SK-N-SH (cell line): Measurements from ENCODE around the gene PLAC8. TPM values are rescaled to one million over a fixed set of nuclear protein-coding genes. Genes with fewer than 3 reads are reported as not detected.

Experiments used
- CTCF ChIA-PET: fragments of 300-600, 350-600 bp; formaldehyde crosslinking; extraction: SDS; loops from one replicate; lab custom pipeline; 2021; lab: Yijun Ruan, JAX
- POLR2A ChIA-PET: fragments of 350-600 bp; sonication (Branson Sonifier 250); formaldehyde crosslinking; extraction: SDS; loops from one replicate; lab custom pipeline; 2020; ENCODE audit warnings: antibody characterized with exemption, inconsistent platforms; lab: Yijun Ruan, JAX
- DNase-seq: peaks from one replicate; pipeline ENCODE4 v3.0.0; 2012
- H2AFZ ChIP-seq: fragments of 200-600 bp; sonication (generic); 2 replicates; pipeline ENCODE4 v1.8.1; 2016; ENCODE audit warnings: antibody characterized with exemption, mild to moderate bottlenecking, low read depth
- H3F3A ChIP-seq: fragments of 200-600 bp; sonication (generic); replicated peaks from 2 replicates; pipeline ENCODE3; 2016; ENCODE audit warnings: antibody characterized with exemption, mild to moderate bottlenecking; ENCODE audit not compliant: insufficient read depth
- H3K27ac ChIP-seq, 2 experiments: fragments of 200-500 bp in 1 of 2; fragments of 200-600 bp in 1 of 2; sonication (Bioruptor generic) in 1 of 2; sonication (generic), shearing (Covaris generic) in 1 of 2; 2 replicates each; pipeline versions ENCODE4 v1.5.1 to v1.6.1; 2014 to 2016; ENCODE audit warnings: low read depth in 2 of 2, inconsistent platforms in 1 of 2, low read length in 1 of 2, mild to moderate bottlenecking in 1 of 2, mixed read lengths in 1 of 2
- H3K27me3 ChIP-seq: fragments of 200-600 bp; sonication (generic), shearing (Covaris generic); 2 replicates; pipeline ENCODE4 v1.6.1; 2016; ENCODE audit warnings: mixed run types; ENCODE audit not compliant: insufficient read depth
- H3K36me3 ChIP-seq, 2 experiments: fragments of 200-500 bp in 1 of 2; fragments of 200-600 bp in 1 of 2; sonication (Bioruptor generic) in 1 of 2; sonication (generic) in 1 of 2; replicated peaks in 1 of 2; 2 replicates each; pipeline versions ENCODE3 to v1.5.1; 2014 to 2016; ENCODE audit warnings: low read length in 1 of 2, mild to moderate bottlenecking in 1 of 2; ENCODE audit not compliant: insufficient read depth in 2 of 2, control insufficient read depth in 1 of 2
- H3K4me1 ChIP-seq, 2 experiments: fragments of 200-500 bp in 1 of 2; fragments of 200-600 bp in 1 of 2; sonication (Bioruptor generic) in 1 of 2; sonication (generic), shearing (Covaris generic) in 1 of 2; 2 replicates each; pipeline versions ENCODE4 v1.5.1 to v1.6.1; 2014 to 2016; ENCODE audit warnings: low read depth in 1 of 2, low read length in 1 of 2, mixed run types in 1 of 2; ENCODE audit not compliant: insufficient read depth in 2 of 2, control insufficient read depth in 1 of 2
- H3K4me2 ChIP-seq: fragments of 200-600 bp; sonication (generic), shearing (Covaris generic); 2 replicates; pipeline ENCODE4 v1.6.1; 2017; ENCODE audit warnings: mixed run types
- H3K4me3 ChIP-seq, 2 experiments: fragments of 200-500 bp in 1 of 2; fragments of 200-600 bp in 1 of 2; sonication (Bioruptor generic) in 1 of 2; sonication (generic), shearing (Covaris generic) in 1 of 2; 2 replicates each; pipeline versions ENCODE4 v1.5.1 to v1.8.1; 2014 to 2016; ENCODE audit warnings: low read depth in 2 of 2, inconsistent platforms in 1 of 2, low read length in 1 of 2, mild to moderate bottlenecking in 1 of 2, mixed read lengths in 1 of 2, moderate library complexity in 1 of 2
- H3K79me2 ChIP-seq: fragments of 200-600 bp; sonication (generic); 2 replicates; pipeline ENCODE4 v1.8.1; 2017; ENCODE audit warnings: mild to moderate bottlenecking; ENCODE audit not compliant: insufficient read depth
- H3K9ac ChIP-seq: fragments of 200-600 bp; sonication (generic); 2 replicates; pipeline ENCODE4 v1.6.1; 2017; ENCODE audit warnings: mixed run types
- H3K9me2 ChIP-seq: fragments of 200-600 bp; sonication (generic); 2 replicates; pipeline ENCODE4 v1.6.1; 2017; ENCODE audit warnings: mixed run types
- H3K9me3 ChIP-seq: fragments of 200-600 bp; sonication (generic); 2 replicates; pipeline ENCODE4 v1.6.1; 2017; ENCODE audit warnings: mixed run types, mild to moderate bottlenecking, moderate library complexity
- H4K20me1 ChIP-seq: fragments of 200-600 bp; sonication (generic); 2 replicates; pipeline ENCODE4 v1.6.1; 2017; ENCODE audit warnings: mild to moderate bottlenecking, mixed run types; ENCODE audit not compliant: insufficient read depth
- EZH2phosphoT487 ChIP-seq: fragments of 200-600 bp; sonication (generic); IDR thresholded peaks from 2 replicates; pipeline ENCODE4 v1.6.1; 2017; ENCODE audit warnings: low read depth, mixed run types, mild to moderate bottlenecking, antibody characterized with exemption, moderate library complexity, borderline replicate concordance
- FOSL2 ChIP-seq: IDR thresholded peaks from 2 replicates; pipeline ENCODE4 v1.4.0; 2012; ENCODE audit warnings: low read depth, mild to moderate bottlenecking, moderate library complexity, borderline replicate concordance
- FOXJ3 ChIP-seq: sonication (generic); formaldehyde crosslinking; IDR thresholded peaks from 2 replicates; pipeline ENCODE4 v1.5.1; 2020; ENCODE audit warnings: mild to moderate bottlenecking, missing genetic modification reagents
- GABPA ChIP-seq: IDR thresholded peaks from 2 replicates; pipeline ENCODE4 v1.4.0; 2012; ENCODE audit warnings: low read depth, mild to moderate bottlenecking
- GATA2 ChIP-seq: sonication (generic); formaldehyde crosslinking; IDR thresholded peaks from 2 replicates; pipeline ENCODE4 v1.5.0; 2020; ENCODE audit warnings: mild to moderate bottlenecking, missing genetic modification reagents
- POLR2AphosphoS5 ChIP-seq: IDR thresholded peaks from 2 replicates; pipeline ENCODE4 v1.6.1; 2012; ENCODE audit warnings: low read depth, low read length
- RAD21 ChIP-seq: IDR thresholded peaks from 2 replicates; pipeline ENCODE4 v1.6.1; 2012; ENCODE audit warnings: mild to moderate bottlenecking, low read length
- REST ChIP-seq: IDR thresholded peaks from 2 replicates; pipeline ENCODE4 v1.6.1; 2012; ENCODE audit warnings: mild to moderate bottlenecking, low read depth, low read length, moderate library complexity
- TAF1 ChIP-seq: IDR thresholded peaks from 2 replicates; pipeline ENCODE4 v1.6.1; 2012; ENCODE audit warnings: low read depth, mild to moderate bottlenecking, low read length, moderate library complexity, borderline replicate concordance
- TEAD4 ChIP-seq: IDR thresholded peaks from 2 replicates; pipeline ENCODE4 v1.4.0; 2012; ENCODE audit warnings: mild to moderate bottlenecking, borderline replicate concordance; ENCODE audit not compliant: insufficient read depth
- USF2 ChIP-seq: fragments of 150-350 bp; IDR thresholded peaks from 2 replicates; pipeline ENCODE4 v1.6.1; 2017; ENCODE audit warnings: antibody characterized with exemption, low read length, low read depth, borderline replicate concordance
- YY1 ChIP-seq: IDR thresholded peaks from 2 replicates; pipeline ENCODE4 v1.4.0; 2012; ENCODE audit warnings: low read depth, mild to moderate bottlenecking
- WGBS: methylation state at CpG from one replicate; pipeline ENCODE4 v1.1.6; 2017; ENCODE audit warnings: low lambda C conversion rate; 5-methylcytosine and 5-hydroxymethylcytosine counted together
- polyA plus RNA-seq, 3 experiments: library from polyadenylated mRNA; depleted of rRNA; stranded (reverse); fragments of >200 nt; gene quantifications; 2 replicates each; pipeline ENCODE4 v1.2.3, GENCODE V29; 2012
- TF ChIP-seq, protein P1 (sequence below): fragments of 200-600 bp; sonication (generic); IDR thresholded peaks from 2 replicates; pipeline ENCODE4 v1.6.1; 2017; ENCODE audit warnings: antibody characterized with exemption, mild to moderate bottlenecking, moderate library complexity

The PLAC8 gene
- 11.2 and 11.3 TPM in 2 replicates for polyA plus RNA-seq (2012; rRNA removed)
- 10.4 and 16.1 TPM in 2 replicates for polyA plus RNA-seq (2012; cell fraction: cytosol; rRNA removed)
- 2.6 and 6.1 TPM in 2 replicates for polyA plus RNA-seq (2012; cell fraction: nucleus; rRNA removed)

DNA sequence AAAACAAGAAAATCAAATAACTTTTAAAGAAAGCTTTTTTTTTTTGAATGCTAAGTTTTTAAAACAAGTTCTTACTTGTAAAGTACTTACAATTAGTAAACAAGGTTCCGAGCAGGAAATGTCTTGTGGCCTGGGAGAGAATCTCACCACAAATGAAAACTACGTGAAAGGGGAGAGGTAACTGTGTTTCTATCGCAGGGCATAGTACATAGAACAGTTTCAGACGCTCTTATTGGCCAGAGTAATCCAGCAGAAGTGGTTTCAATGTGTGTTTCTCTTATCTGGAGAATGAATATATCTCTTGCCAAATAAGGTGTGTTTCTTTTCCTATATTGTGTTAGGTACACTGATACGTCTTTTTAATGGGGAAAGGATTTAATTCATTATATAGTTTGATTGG lies at the start of gene PLAC8:
Gene PLAC8 (minus strand): TSS at position 154 of the 400 bp plus-strand sequence. CDS start 6,808 bp downstream, outside the sequence.
- WGBS = 65% methylated on average over 5 of the region's 5 CpGs
- peaks cover 3 to 25% of the 10 kb centered on the region in 2 experiments for H3K4me1 ChIP-seq
- H3K27ac ChIP-seq = peak within 1 kb of the TSS; percentile 56 to 77; a peak in 3 of 4 replicates
- DNase-seq = no peak
- ChIA-PET POLR2A (no interaction called here), CTCF (no interaction called here)
- TF ChIP-seq FOSL2 = no peak
- no peak for TF ChIP-seq USF2
- TF ChIP-seq YY1 = no peak
- TF ChIP-seq EZH2phosphoT487 = no peak
- no peak for TF ChIP-seq FOXJ3
- no peak for TF ChIP-seq GABPA
- peak within 1 kb of the TSS; percentile 51; the same call in 1 of the 2 replicates for H3K9ac ChIP-seq
- no peaks in the 10 kb centered on the region for H3K27me3 ChIP-seq
- no peaks in the 10 kb centered on the region for H3K9me2 ChIP-seq
- H2AFZ ChIP-seq = peak within 1 kb of the TSS; percentile 87
- H3K79me2 ChIP-seq = no peaks in the 10 kb centered on the region; the same call in 1 of the 2 replicates
- H4K20me1 ChIP-seq = no peaks in the 10 kb centered on the region
- H3K36me3 ChIP-seq = no peaks in the 10 kb centered on the region
- H3F3A ChIP-seq = peaks cover 40% of the 10 kb centered on the region
- H3K4me3 ChIP-seq = peak within 1 kb of the TSS in 1 of 2 experiments; percentile 17; a peak in 1 of 4 replicates
- H3K4me2 ChIP-seq = peak within 1 kb of the TSS; percentile 53
- no peaks in the 10 kb centered on the region for H3K9me3 ChIP-seq

GRCh38 chr4:83153417-83153816 lies 38.9 kb upstream of the PLAC8 start:
- 38% methylated on average over 2 of the region's 2 CpGs for WGBS
- Histone ChIP-seq H3K36me3 (no peaks in the 10 kb centered on the region), H3K9me2 (no peaks in the 10 kb centered on the region), H3K27ac (no peak overlapping the region), H3K4me2 (no peak overlapping the region), H3K79me2 (no peaks in the 10 kb centered on the region), H4K20me1 (no peaks in the 10 kb centered on the region), H3K9me3 (no peaks in the 10 kb centered on the region), H2AFZ (peak overlapping the region; percentile 48; the same call in 1 of the 2 replicates), H3K27me3 (no peaks in the 10 kb centered on the region), H3K4me1 (no peaks in the 10 kb centered on the region), H3F3A (no peaks in the 10 kb centered on the region), H3K9ac (no peak overlapping the region), H3K4me3 (no peak overlapping the region)
- no peak for TF ChIP-seq TAF1
- no peak for TF ChIP-seq GATA2 (CRISPR knock-in tag)
- TF ChIP-seq REST = no peak
- TF ChIP-seq TEAD4 = no peak
- no peak for TF ChIP-seq RAD21
- TF ChIP-seq POLR2AphosphoS5 = no peak
- TF ChIP-seq, protein P1, sequence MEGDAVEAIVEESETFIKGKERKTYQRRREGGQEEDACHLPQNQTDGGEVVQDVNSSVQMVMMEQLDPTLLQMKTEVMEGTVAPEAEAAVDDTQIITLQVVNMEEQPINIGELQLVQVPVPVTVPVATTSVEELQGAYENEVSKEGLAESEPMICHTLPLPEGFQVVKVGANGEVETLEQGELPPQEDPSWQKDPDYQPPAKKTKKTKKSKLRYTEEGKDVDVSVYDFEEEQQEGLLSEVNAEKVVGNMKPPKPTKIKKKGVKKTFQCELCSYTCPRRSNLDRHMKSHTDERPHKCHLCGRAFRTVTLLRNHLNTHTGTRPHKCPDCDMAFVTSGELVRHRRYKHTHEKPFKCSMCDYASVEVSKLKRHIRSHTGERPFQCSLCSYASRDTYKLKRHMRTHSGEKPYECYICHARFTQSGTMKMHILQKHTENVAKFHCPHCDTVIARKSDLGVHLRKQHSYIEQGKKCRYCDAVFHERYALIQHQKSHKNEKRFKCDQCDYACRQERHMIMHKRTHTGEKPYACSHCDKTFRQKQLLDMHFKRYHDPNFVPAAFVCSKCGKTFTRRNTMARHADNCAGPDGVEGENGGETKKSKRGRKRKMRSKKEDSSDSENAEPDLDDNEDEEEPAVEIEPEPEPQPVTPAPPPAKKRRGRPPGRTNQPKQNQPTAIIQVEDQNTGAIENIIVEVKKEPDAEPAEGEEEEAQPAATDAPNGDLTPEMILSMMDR = no peak
- TF ChIP-seq FOXJ3 = no peak
- POLR2A ChIA-PET = no interaction called here
- DNase-seq = no peak
- CTCF ChIA-PET = no interaction called here
